HepG2 (cell line): ENCODE results near the gene CHRNB1. TPM values are rescaled to one million over a fixed set of nuclear protein-coding genes. Genes with fewer than 3 reads are reported as not detected.
A peak's percentile ranks its signal among the peaks of the same experiment; 100 is the strongest.

Experiments
- ARNT2 ChIP-seq: sonication (generic); formaldehyde crosslinking; IDR thresholded peaks from 2 replicates; pipeline ENCODE4 v1.8.0; 2022; ENCODE audit warnings: mild to moderate bottlenecking, low read depth, missing genetic modification reagents, moderate library complexity
- CREBL2 ChIP-seq: sonication (generic); formaldehyde crosslinking; IDR thresholded peaks from 2 replicates; pipeline ENCODE4 v1.8.1; 2023; ENCODE audit warnings: missing genetic modification reagents, mild to moderate bottlenecking, borderline replicate concordance
- HIC2 ChIP-seq: sonication (generic); formaldehyde crosslinking; IDR thresholded peaks from 2 replicates; pipeline ENCODE4 v1.9.0; 2022; ENCODE audit warnings: low read depth, missing genetic modification reagents
- MEIS2 ChIP-seq: sonication (generic); formaldehyde crosslinking; IDR thresholded peaks from 2 replicates; pipeline ENCODE4 v1.9.0; 2021; ENCODE audit warnings: mild to moderate bottlenecking, missing genetic modification reagents
- MXD3 ChIP-seq: IDR thresholded peaks from 2 replicates; pipeline ENCODE4 v1.6.1; 2016; ENCODE audit warnings: mild to moderate bottlenecking, missing biosample characterization, missing genetic modification reagents
- PHF20 ChIP-seq: sonication (generic); formaldehyde crosslinking; IDR thresholded peaks from 2 replicates; pipeline ENCODE4 v1.5.0; 2020; ENCODE audit warnings: mild to moderate bottlenecking, missing genetic modification reagents
- SRY ChIP-seq: sonication (generic); formaldehyde crosslinking; IDR thresholded peaks from 2 replicates; pipeline ENCODE4 v1.8.0; 2022; ENCODE audit warnings: mild to moderate bottlenecking, missing genetic modification reagents
- TMF1 ChIP-seq: sonication (generic); formaldehyde crosslinking; IDR thresholded peaks from 2 replicates; pipeline ENCODE4 v1.8.1; 2022; ENCODE audit warnings: low read depth, missing genetic modification reagents
- ZFY ChIP-seq: sonication (generic); formaldehyde crosslinking; IDR thresholded peaks from 2 replicates; pipeline ENCODE4 v1.4.0; 2020; ENCODE audit warnings: missing genetic modification reagents
- ZNF407 ChIP-seq: sonication (generic); formaldehyde crosslinking; IDR thresholded peaks from one replicate; pipeline ENCODE4 v1.5.1; 2020; ENCODE audit warnings: mild to moderate bottlenecking, missing genetic modification reagents; ENCODE audit errors: not compliant biosample characterization
- ZNF552 ChIP-seq: sonication (generic); formaldehyde crosslinking; IDR thresholded peaks from 2 replicates; pipeline ENCODE4 v1.9.0; 2022; ENCODE audit warnings: missing genetic modification reagents, mild to moderate bottlenecking, borderline replicate concordance
- ZNF724P ChIP-seq: sonication (generic); formaldehyde crosslinking; IDR thresholded peaks from 2 replicates; pipeline ENCODE4 v1.8.0; 2022; ENCODE audit warnings: missing genetic modification reagents, borderline replicate concordance
- ZSCAN30 ChIP-seq: sonication (generic); formaldehyde crosslinking; IDR thresholded peaks from 2 replicates; pipeline ENCODE4 v1.5.0; 2020; ENCODE audit warnings: mild to moderate bottlenecking, missing genetic modification reagents
- polyA plus RNA-seq, 8 experiments: library from polyadenylated mRNA; depleted of rRNA in 3 of 8; stranded (reverse) in 7 of 8; unstranded in 1 of 8; fragments of >200 nt; fragmentation: Illumina TruSeq in 4 of 8; extraction: Trizol in 4 of 8; gene quantifications; 2 replicates each; pipeline versions ENCODE4 v1.2.1 to v1.2.3, GENCODE V29; 2011 to 2016; ENCODE audit warnings: low read depth in 4 of 8, missing spikeins in 1 of 8, mixed read lengths in 1 of 8; ENCODE audit not compliant: insufficient read depth in 1 of 8
- total RNA-seq, 5 experiments: library from RNA; depleted of rRNA; stranded (reverse); fragments of >200 nt; fragmentation: Illumina TruSeq; extraction: Trizol; gene quantifications; 2 replicates each; pipeline ENCODE4 v1.2.3, GENCODE V29; 2016; ENCODE audit warnings: low read depth in 1 of 5

Gene CHRNB1
- total and polyA plus RNA-seq, 2 of the 13 experiments (the other 11 are each of a cell fraction or from before 2014, with no cell fraction given) = 5.4 to 33.7 TPM

- TF ChIP-seq ZNF407 (CRISPR knock-in tag) (no peak), ZNF552 (CRISPR knock-in tag) (no peak), ZFY (CRISPR knock-in tag) (no peak), ZNF724P (0 out of 2 replicates have a peak, but pooled peaks have one; percentile 26), PHF20 (CRISPR knock-in tag) (peak; percentile 31; the same call in 1 of the 2 replicates), SRY (no peak), TMF1 (CRISPR knock-in tag) (0 out of 2 replicates have a peak, but pooled peaks have one; percentile 14), CREBL2 (no peak), HIC2 (CRISPR knock-in tag) (no peak), MEIS2 (CRISPR knock-in tag) (no peak), ZSCAN30 (CRISPR knock-in tag) (no peak), ARNT2 (CRISPR knock-in tag) (no peak), MXD3 (CRISPR knock-in tag) (no peak)
These were observed 41.7 kb upstream of the CHRNB1 start (continued) for GRCh38 chr17:7403043-7403726.
